ELF-1 (cell line): ENCODE data around the gene NKX2-3.

Experiments
- DNase-seq: peaks from one replicate; pipeline ENCODE4 v3.0.0-alpha.2; 2016; ENCODE audit warnings: low read depth, low spot score

NKX2-3 gene

GRCh38 chr10:99537989-99538917, 5.5 kb downstream of the NKX2-3 start:
- DNase-seq, result no peak

DNA sequence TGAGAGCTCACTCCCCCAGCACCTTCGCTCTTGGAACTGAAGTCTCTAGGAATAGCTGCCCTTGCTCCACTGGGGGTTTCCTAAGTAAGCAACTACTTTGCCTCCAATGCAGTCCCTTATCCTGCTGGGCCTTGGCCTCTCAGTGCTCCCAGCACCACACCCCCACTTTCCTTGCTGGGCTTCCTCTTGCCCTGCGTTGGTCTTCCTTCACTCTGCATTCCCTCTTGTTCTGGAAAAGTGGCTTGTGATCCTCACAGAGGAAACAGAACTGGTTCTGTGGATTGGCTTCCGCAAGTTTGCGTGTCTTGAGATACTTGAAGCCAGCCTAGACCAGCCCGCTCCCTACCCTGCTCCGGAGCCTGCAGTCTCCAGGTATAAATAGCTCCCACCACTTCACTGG, 6.4 kb downstream of the NKX2-3 start:
- DNase-seq, result no peak

DNA sequence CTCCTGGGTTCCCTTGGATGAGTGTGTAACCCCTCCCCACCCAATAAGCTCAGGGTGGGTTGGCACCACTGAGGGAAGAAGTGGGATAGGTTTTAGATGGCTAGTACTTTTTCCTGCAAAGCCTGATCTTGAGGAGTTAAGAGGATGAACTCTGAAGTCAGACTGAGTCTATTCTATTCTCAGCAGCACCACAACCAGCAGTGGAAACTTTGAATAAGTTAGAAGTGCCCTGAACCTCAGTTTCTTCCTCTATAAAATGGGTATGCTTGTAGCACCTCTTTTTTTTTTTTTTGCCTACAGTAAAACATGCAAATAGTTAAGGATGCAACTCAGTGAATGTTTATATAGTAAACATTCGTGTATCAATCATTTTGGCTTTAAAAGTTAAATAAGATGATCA, 7.1 kb downstream of the NKX2-3 start:
- DNase-seq, result no peak

GRCh38 chr10:99540306-99540656, 7.5 kb downstream of the NKX2-3 start:
- DNase-seq, result no peak

GRCh38 chr10:99540657-99541531, 8.2 kb downstream of the NKX2-3 start:
- DNase-seq, result peak; percentile 41

GRCh38 chr10:99544322-99544721, 11.6 kb downstream of the NKX2-3 start:
- DNase-seq, result no peak

- DNase-seq, result no peak
These were observed 15.3 kb downstream of the NKX2-3 start for GRCh38 chr10:99548041-99548530.

GRCh38 chr10:99551158-99551557, 18.4 kb downstream of the NKX2-3 start:
- peak; percentile 2 for DNase-seq

DNA sequence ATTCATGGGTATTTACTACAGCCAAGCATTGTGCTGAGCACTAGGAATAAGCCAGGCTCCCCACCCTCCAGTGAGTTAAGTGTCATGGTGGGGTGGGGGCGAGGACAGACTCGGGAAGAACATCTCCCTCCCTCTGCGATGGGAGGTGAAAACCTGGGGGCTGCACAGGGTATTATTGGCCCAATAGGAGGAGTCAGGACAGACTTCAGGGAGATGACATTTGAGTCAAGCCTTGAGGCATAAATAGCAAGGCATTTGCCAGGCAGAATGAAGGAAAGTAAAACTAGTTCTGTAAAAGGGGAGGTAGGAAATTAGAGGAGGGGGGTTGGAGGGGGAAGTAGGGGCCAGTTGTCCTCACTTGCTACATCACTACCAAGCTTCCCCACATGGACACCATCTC, 18.9 kb downstream of the NKX2-3 start:
- DNase-seq, result no peak

DNA sequence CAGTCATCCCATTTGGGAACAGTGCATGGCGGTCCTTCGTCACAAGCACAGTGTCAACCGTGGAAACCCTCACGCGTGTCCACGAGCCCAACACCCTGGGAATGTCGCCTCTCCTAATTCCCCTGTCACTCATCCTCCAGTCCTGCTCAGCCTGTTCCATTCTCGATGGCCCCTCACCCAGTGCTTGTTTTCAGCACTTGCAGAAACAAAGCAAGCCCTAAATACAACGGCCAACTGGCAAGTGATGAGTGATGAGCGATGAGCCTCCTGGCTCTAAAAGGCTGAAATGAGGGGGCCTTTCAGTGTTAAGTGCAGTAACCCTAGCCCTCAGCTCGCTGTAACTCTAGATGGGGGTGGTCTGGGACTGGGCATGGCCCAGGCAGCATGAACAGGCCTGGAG, 22.6 kb downstream of the NKX2-3 start:
- peak; percentile 59 for DNase-seq

- DNase-seq, result no peak
These were observed 23.2 kb downstream of the NKX2-3 start for GRCh38 chr10:99555825-99556523.

DNA sequence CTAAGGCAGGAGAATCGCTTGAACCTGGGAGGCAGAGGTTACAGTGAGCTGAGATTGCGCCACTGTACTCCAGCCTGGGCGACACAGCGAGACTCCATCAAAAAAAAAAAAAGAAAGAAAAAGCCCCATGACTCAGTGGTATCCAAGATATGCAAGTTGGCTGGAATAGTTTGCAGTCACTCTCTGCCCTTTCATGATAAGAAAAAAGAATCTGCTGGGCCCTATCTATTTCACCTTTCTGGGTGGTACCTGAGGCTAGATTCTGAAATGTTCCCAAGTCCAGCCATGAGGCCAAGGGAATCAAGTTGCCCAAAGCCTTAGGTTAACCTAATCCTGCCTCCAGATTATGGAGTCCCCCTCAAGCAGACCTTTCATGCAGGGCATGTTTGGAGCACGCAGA, 24.3 kb downstream of the NKX2-3 start:
- no peak for DNase-seq

DNA sequence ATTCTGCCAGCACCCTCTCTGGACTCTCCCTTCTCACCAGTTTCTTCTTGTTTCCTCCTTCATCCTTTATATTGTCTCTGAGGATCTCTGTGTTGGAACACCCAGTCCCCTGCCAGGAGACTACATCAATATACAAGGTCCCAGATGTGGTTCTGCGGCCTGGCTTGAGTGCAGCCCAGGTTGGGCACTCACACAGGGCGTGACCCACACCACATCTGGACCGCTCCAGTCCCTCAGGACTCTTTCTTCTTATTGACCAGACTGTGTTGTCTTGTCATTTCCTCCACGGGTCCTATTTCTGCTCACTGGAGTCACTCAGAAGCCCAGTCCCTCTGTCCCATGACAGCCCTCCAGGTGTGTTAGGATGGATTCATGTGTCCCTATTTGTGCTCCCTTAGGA, 26.0 kb downstream of the NKX2-3 start:
- no peak for DNase-seq

- peak; percentile 64 for DNase-seq
These were observed 27.8 kb downstream of the NKX2-3 start for GRCh38 chr10:99560277-99561126.

DNA sequence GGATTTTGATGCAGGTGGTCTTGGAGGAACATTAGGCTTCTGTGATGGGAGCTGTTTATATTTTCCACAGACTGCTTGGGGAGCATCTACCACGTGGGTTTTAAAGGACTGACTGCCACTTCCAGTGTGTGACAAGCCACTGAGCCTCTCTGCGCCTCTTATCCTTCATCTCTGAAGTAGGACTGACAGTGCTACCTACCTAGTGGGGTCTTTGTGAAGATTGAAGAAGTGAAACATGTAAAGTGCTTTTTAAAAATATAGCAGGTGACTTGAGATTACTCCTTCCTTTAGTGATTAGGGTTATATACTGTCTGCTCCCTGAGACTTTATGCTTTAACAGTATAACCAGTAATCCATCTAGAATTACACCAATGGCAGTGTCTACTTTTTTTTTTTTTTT, 29.9 kb downstream of the NKX2-3 start:
- DNase-seq, result no peak

GRCh38 chr10:99564361-99564760, 31.6 kb downstream of the NKX2-3 start:
- DNase-seq, result no peak

GRCh38 chr10:99565166-99565565, 32.4 kb downstream of the NKX2-3 start:
- no peak for DNase-seq

GRCh38 chr10:99569253-99569939, 36.7 kb downstream of the NKX2-3 start:
- no peak for DNase-seq

DNA sequence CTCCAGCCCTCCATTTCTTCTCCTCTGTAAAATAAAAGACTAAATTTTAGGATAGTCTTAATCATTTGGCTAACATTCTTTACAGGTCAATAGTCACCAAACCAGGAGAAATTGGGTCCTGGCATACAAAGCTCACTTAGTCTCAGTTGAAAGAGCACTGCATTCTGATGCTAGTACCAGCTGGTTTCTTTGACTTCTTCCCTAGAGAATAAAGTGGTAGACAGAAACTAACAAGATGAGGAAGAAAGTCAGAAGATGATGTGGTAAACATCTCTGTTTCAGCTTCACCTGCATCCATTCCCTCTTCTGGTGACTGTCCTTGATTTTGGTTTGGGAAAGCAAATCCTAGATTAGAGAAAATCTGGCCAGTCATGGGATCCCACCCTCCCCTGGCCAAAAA, 37.2 kb downstream of the NKX2-3 start:
- no peak for DNase-seq

DNA sequence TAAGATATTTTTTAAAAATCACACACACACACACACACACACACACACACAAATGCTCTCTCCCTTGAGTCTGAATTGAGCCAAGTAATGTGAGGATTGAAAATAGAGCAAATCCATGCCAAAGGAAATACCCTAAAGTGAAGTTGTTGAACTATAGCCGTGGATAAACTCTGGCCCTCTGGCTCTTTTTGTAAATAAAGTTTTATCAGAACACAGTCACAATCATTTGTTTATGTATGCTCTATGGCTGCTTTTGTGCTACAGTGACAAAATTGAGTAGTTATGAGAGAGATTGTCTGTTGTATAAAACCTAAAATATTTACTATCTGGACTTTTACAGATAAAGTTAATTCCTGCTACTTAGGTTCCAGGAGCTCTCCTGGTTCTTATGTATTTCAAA, 39.1 kb downstream of the NKX2-3 start:
- DNase-seq, result no peak
